GM12892 (cell line): ENCODE results near the gene EYS.

Source experiments
- POLR2A ChIP-seq: IDR thresholded peaks from 2 replicates; pipeline ENCODE4 v1.6.1; 2011; ENCODE audit warnings: low read depth, low read length, control low read depth
- TAF1 ChIP-seq: IDR thresholded peaks from 2 replicates; pipeline ENCODE4 v1.6.1; 2011; ENCODE audit warnings: low read depth, mild to moderate bottlenecking, control low read depth, low read length, borderline replicate concordance

DNA sequence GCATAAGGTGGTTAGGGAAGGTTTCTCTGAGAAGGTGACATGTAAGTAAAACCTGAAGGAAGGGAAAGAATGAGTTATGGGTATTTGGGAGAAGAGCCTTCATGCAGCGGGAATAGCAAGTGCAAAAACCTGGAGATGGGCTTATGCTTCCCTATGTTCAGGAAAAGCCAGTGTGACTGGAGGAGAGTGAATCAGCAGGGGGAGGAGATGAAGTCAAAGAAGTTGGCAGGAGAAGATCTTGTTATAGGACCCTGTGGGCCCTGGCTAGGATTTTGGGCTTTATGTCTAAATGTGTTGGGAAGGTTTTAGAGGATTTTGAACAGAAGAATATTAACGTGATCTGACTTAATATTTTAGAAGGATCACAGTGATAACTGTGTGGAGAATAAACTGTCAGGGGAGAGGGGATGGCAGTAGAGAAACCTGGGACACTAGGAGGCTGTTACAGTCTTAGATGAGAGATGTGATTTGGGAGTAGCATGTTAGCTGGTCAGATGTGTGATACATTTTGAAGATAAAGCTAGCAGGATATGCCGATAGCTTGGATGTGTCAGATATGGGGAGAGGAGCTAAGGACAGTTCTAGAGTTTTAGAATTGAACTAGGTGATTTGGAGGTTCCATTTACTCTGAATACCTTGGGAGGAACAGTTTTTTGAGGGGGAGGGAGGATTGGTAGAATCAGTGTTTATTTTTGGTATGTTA, 2030.5 kb downstream of the EYS start:
- TF ChIP-seq TAF1, result no peak
- no peak for TF ChIP-seq POLR2A
